Left ventricle myocardium inferior (tissue), 1 donor: ENCODE data around the gene TACR1. TPM values are rescaled to one million over a fixed set of nuclear protein-coding genes. Genes with fewer than 3 reads are reported as not detected.
A peak's percentile ranks its signal among the peaks of the same experiment; 100 is the strongest.
"Not testable (repeated sequence)": the region's sequence is repeated elsewhere in the genome, so short reads cannot be mapped to it uniquely, and the experiment has no call there.

Experiments
- DNase-seq: peaks from one replicate; pipeline ENCODE4 v3.0.0-alpha.2; 2020
- H3K27ac ChIP-seq: fragments of 200-600 bp; replicated peaks from 2 replicates; pipeline ENCODE4 v1.8.0; 2021
- H3K27me3 ChIP-seq: fragments of 200-600 bp; 2 replicates; pipeline ENCODE4 v1.8.0; 2021; ENCODE audit warnings: low read depth
- H3K36me3 ChIP-seq: fragments of 200-600 bp; 2 replicates; pipeline ENCODE4 v1.8.0; 2021
- H3K4me1 ChIP-seq: fragments of 200-600 bp; 2 replicates; pipeline ENCODE4 v1.8.0; 2021
- H3K4me3 ChIP-seq: fragments of 200-600 bp; 2 replicates; pipeline ENCODE4 v1.8.0; 2021; ENCODE audit warnings: mild to moderate bottlenecking, moderate library complexity
- H3K9me3 ChIP-seq: fragments of 200-600 bp; replicated peaks from 2 replicates; pipeline ENCODE4 v1.8.0; 2021
- intact Hi-C: fragments of 100-400 bp; cut with micrococcal nuclease; formaldehyde crosslinking; loops from one replicate; pipeline ENCODE4 v1.11.0; 2022
- total RNA-seq: library from RNA; stranded (reverse); fragmentation: NEBNext Ultra II Directional; extraction: Animal tissue kit (Norgen Biotek cat#: 25700); gene quantifications from one replicate; pipeline ENCODE4 v1.2.1, GENCODE V29; 2021
- TF ChIP-seq, protein P1 (sequence below): fragments of 200-600 bp; IDR thresholded peaks from 2 replicates; pipeline ENCODE4 v1.8.0; 2021; ENCODE audit warnings: antibody characterized with exemption, mild to moderate bottlenecking, borderline replicate concordance
- donor health status: DM: no; HTN: yes; CAD: no; lungs with severe emphysema.

Gene TACR1
- total RNA-seq, 1 donor from 2014 or later, result 0.22 TPM

DNA sequence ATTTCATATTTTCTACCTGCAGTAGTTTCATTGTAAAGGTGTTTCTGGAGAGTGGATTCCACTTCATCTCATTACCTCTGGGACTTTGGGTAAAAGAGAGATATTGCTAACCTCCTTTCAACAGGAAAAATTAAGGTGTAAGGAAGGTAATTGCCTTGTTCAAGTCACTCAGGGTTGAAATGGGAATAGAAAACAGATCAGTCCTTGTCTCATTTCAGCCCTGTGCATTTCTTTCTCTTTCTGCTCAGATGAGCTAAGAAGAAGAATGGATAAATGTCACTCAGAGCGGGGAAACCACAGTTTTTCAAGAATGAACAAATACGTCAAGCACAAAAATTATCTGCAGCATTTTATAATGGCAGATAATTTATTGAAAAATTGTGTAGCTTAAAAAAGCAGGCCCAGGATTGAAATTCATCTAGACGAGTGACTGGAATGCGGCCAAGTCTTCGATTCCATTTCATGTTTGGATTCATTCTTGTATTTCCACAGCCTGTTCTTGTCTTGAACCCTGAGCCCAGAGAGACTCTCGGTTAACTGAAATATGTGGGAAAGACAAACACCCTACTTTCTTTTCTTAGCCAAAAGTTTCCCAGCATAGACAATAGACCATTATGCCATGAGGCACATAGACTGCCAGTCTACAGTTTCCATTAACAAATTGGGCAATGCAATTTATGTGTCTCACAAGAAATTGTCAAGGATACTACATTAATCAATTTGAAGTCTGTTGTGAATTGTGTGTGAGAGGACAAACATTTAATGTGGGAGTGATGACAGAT, 133.0 kb downstream of the TACR1 start:
- intact Hi-C loops, result loop anchor here (10.0 kb wide), 1 partner anchor 142 kb away; no protein-coding TSS in a partner anchor

GRCh38 chr2:75065402-75066008, 133.8 kb downstream of the TACR1 start:
- TF ChIP-seq, protein P1, sequence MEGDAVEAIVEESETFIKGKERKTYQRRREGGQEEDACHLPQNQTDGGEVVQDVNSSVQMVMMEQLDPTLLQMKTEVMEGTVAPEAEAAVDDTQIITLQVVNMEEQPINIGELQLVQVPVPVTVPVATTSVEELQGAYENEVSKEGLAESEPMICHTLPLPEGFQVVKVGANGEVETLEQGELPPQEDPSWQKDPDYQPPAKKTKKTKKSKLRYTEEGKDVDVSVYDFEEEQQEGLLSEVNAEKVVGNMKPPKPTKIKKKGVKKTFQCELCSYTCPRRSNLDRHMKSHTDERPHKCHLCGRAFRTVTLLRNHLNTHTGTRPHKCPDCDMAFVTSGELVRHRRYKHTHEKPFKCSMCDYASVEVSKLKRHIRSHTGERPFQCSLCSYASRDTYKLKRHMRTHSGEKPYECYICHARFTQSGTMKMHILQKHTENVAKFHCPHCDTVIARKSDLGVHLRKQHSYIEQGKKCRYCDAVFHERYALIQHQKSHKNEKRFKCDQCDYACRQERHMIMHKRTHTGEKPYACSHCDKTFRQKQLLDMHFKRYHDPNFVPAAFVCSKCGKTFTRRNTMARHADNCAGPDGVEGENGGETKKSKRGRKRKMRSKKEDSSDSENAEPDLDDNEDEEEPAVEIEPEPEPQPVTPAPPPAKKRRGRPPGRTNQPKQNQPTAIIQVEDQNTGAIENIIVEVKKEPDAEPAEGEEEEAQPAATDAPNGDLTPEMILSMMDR, result no peak
- DNase-seq, result no peak
- intact Hi-C loops, result loop anchor here (10.0 kb wide), 1 partner anchor 141 kb away; no protein-coding TSS in a partner anchor
- H3K27me3 ChIP-seq, result no peaks in the 10 kb centered on the region
- H3K9me3 ChIP-seq, result no peaks in the 10 kb centered on the region
- H3K4me1 ChIP-seq, result no peaks in the 10 kb centered on the region
- H3K27ac ChIP-seq, result no peak overlapping the region
- no peak overlapping the region for H3K4me3 ChIP-seq
- H3K36me3 ChIP-seq, result no peaks in the 10 kb centered on the region

More for the DNA sequence above, 133.0 kb downstream of the TACR1 start:
- H3K27me3 ChIP-seq, result no peaks in the 10 kb centered on the region
- TF ChIP-seq, protein P1, result no peak
- no peaks in the 10 kb centered on the region for H3K9me3 ChIP-seq
- H3K4me1 ChIP-seq, result no peaks in the 10 kb centered on the region
- DNase-seq, result no peak
- H3K27ac ChIP-seq, result no peak overlapping the region
- no peak overlapping the region for H3K4me3 ChIP-seq
- H3K36me3 ChIP-seq, result no peaks in the 10 kb centered on the region

DNA sequence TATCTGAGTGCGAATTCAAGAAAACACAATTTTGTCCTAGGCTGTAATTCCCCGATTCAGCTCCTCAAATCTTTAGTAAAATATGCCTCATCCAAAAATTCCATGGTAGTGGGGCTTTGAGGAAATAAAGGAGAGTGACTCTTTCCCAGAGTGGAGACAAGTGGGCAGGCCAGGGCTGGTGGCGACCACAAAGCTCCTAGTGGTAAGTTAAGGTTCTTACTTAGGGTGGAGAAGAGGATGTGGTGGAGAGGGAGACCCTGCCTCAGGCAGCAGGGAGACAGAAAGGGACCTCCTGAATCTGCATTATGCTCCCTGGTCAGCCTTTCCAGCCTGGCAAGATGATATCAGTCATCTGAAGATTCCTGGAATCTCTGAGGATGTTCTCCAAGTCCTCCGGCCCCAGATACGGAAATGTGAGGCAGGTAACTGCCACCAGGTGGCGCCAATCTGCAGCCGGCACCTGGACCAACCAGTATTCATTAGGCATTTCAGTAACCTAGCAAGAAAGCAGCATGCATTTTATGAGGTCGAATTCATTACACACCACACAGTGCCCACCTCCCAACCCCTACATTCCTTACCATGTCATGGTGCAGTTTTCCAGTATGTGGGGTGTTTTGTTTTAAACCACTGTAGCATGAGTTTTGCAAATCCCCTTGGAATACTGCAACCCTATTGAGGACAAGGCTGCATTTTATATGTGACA, 134.5 kb downstream of the TACR1 start:
- Histone ChIP-seq H3K4me1 (no peaks in the 10 kb centered on the region), H3K9me3 (no peaks in the 10 kb centered on the region), H3K4me3 (no peak overlapping the region), H3K27ac (no peak overlapping the region), H3K36me3 (no peaks in the 10 kb centered on the region), H3K27me3 (no peaks in the 10 kb centered on the region)
- TF ChIP-seq, protein P1, result peak; percentile 82
- peak; percentile 42 for DNase-seq
- intact Hi-C loops, result loop anchor here (10.0 kb wide), 1 partner anchor 140 kb away; no protein-coding TSS in a partner anchor

- Histone ChIP-seq H3K4me3 (no peak overlapping the region), H3K4me1 (no peaks in the 10 kb centered on the region), H3K9me3 (no peaks in the 10 kb centered on the region), H3K27me3 (no peaks in the 10 kb centered on the region), H3K36me3 (no peaks in the 10 kb centered on the region), H3K27ac (no peak overlapping the region)
- no peak for DNase-seq
- intact Hi-C loops, result loop anchor here (10.0 kb wide), 1 partner anchor 139 kb away; no protein-coding TSS in a partner anchor
- TF ChIP-seq, protein P1, result no peak
These were observed 135.4 kb downstream of the TACR1 start for GRCh38 chr2:75063906-75064305.

- TF ChIP-seq, protein P1, result no peak
- intact Hi-C loops, result no loop called here
- Histone ChIP-seq H3K36me3 (no peaks in the 10 kb centered on the region), H3K4me1 (peaks cover 8% of the 10 kb centered on the region), H3K27me3 (no peaks in the 10 kb centered on the region), H3K4me3 (no peak overlapping the region), H3K27ac (no peak overlapping the region), H3K9me3 (no peaks in the 10 kb centered on the region)
- no peak for DNase-seq
These were observed 140.9 kb downstream of the TACR1 start for GRCh38 chr2:75058427-75058826.

GRCh38 chr2:75057150-75057549, 142.2 kb downstream of the TACR1 start:
- H3K4me3 ChIP-seq, H3K9me3 ChIP-seq, H3K27ac ChIP-seq, DNase-seq, H3K27me3 ChIP-seq, intact Hi-C loops, H3K4me1 ChIP-seq, H3K36me3 ChIP-seq: not testable (repeated sequence)
